Fibroblast of lung (primary cell): ENCODE data around the gene GSTT2.

Experiments
- CTCF ChIP-seq, 2 donors: IDR thresholded peaks in 1 of 2; conservative IDR thresholded peaks in 1 of 2; 1 replicate in 1 of 2; 2 replicates in 1 of 2; pipeline ENCODE4 v1.5.1; 2011 to 2012; ENCODE audit warnings: low read length in 2 of 2, control low read depth in 1 of 2, inconsistent platforms in 1 of 2, low read depth in 1 of 2, mild to moderate bottlenecking in 1 of 2
- EZH2 ChIP-seq: IDR thresholded peaks from 2 replicates; pipeline ENCODE4 v1.5.1; 2012; ENCODE audit warnings: low read length, control low read depth, mild to moderate bottlenecking; ENCODE audit errors: missing control alignments

GRCh38 chr22:24027991-24028390 lies 48.1 kb downstream of the GSTT2 start:
- TF ChIP-seq EZH2 (no peak), CTCF (conservative IDR thresholded peaks at IDR 0.05 in 1 of 2, IDR thresholded peaks at IDR 0.05 in 1 of 2; ENCODE audit: low read depth in 1 of 2, low read length in 2 of 2) (no peak)
